Neural progenitor cell (in vitro differentiated cells): ENCODE measurements around the gene ADARB2.
"Not testable (repeated sequence)": the region's sequence is repeated elsewhere in the genome, so short reads cannot be mapped to it uniquely, and the experiment has no call there.

ENCODE experiments used
- CTCF ChIP-seq: fragments of 200-600 bp; sonication (generic); IDR thresholded peaks from 2 replicates; pipeline ENCODE4 v1.5.1; 2017; ENCODE audit warnings: antibody characterized with exemption, mild to moderate bottlenecking
- EZH2 ChIP-seq: fragments of 200-600 bp; sonication (generic); IDR thresholded peaks from 2 replicates; pipeline ENCODE4 v1.6.1; 2017; ENCODE audit warnings: antibody characterized with exemption, mild to moderate bottlenecking, moderate library complexity
- EZH2phosphoT487 ChIP-seq: fragments of 200-600 bp; sonication (generic); IDR thresholded peaks from 2 replicates; pipeline ENCODE4 v1.6.1; 2017; ENCODE audit warnings: antibody characterized with exemption

GRCh38 chr10:1219874-1220273 lies 517.5 kb downstream of the ADARB2 start:
- TF ChIP-seq CTCF, EZH2, EZH2phosphoT487: not testable (repeated sequence)
